ENCODE results near the gene SIGLEC12.

The SIGLEC12 gene

GRCh38 chr19:51462276-51462675 lies 39.3 kb downstream of the SIGLEC12 start:
- no peak overlapping the region for H3K23ac ChIP-seq (ENCODE audit: low read length in 2 of 2)
- H2BK120ac ChIP-seq (ENCODE audit: low read depth, low read length) = no peak overlapping the region
- H3K4me2 ChIP-seq (ENCODE audit: low read length, poor library complexity, severe bottlenecking) = no peak overlapping the region
- no peak overlapping the region for H3K14ac ChIP-seq (ENCODE audit: low read length in 2 of 2)
- no peak overlapping the region for H2BK5ac ChIP-seq (ENCODE audit: low read depth, low read length, poor library complexity, severe bottlenecking)
- H4K91ac ChIP-seq (ENCODE audit: low read length) = no peak overlapping the region
- 68% methylated on average over 7 of the region's 7 CpGs for WGBS
- H2BK12ac ChIP-seq (ENCODE audit: low read length in 2 of 2) = no peak overlapping the region
- peaks cover 0 to 45% of the 10 kb centered on the region in 2 experiments for H3K27me3 ChIP-seq (ENCODE audit: control insufficient read depth in 1 of 2, insufficient read depth in 1 of 2, low read length in 2 of 2)
- no peak overlapping the region for H3K9ac ChIP-seq (ENCODE audit: low read length)
- H3K18ac ChIP-seq (ENCODE audit: low read depth in 1 of 2, low read length in 2 of 2) = no peak overlapping the region
- H3K4me1 ChIP-seq (ENCODE audit: control insufficient read depth, insufficient read depth, low read depth, low read length) = no peaks in the 10 kb centered on the region
- no peak for DNase-seq
- H3K27ac ChIP-seq (ENCODE audit: low read length, poor library complexity, severe bottlenecking) = no peak overlapping the region
- H4K8ac ChIP-seq (ENCODE audit: low read length) = no peak overlapping the region
- H2AFZ ChIP-seq (ENCODE audit: low read depth, low read length) = no peak overlapping the region
- no peak overlapping the region for H2BK15ac ChIP-seq (ENCODE audit: low read depth, poor library complexity, severe bottlenecking)
- no peaks in the 10 kb centered on the region for H3K79me1 ChIP-seq (replicated peaks; ENCODE audit: low read length, poor library complexity, severe bottlenecking)
- no peaks in the 10 kb centered on the region for H3K36me3 ChIP-seq (ENCODE audit: control insufficient read depth in 1 of 2, insufficient read depth in 2 of 2, low read depth in 1 of 2, low read length in 2 of 2)
- H3K9me3 ChIP-seq (ENCODE audit: control insufficient read depth, low read length) = no peaks in the 10 kb centered on the region
- no peak overlapping the region for H3K4me3 ChIP-seq (ENCODE audit: insufficient read depth in 1 of 2, low read depth in 1 of 2, low read length in 2 of 2)
- H2AK5ac ChIP-seq (ENCODE audit: low read length, severe bottlenecking) = no peak overlapping the region
- H3K4ac ChIP-seq (ENCODE audit: low read depth in 1 of 2, low read length in 2 of 2) = no peak overlapping the region

- no peak for DNase-seq
- H3K79me1 ChIP-seq (replicated peaks; ENCODE audit: low read length, poor library complexity, severe bottlenecking) = no peaks in the 10 kb centered on the region
- WGBS = 78% methylated on average over 7 of the region's 8 CpGs
Measured at GRCh38 chr19:51461723-51462161, 39.9 kb downstream of the SIGLEC12 start.

GRCh38 chr19:51460164-51460992 lies 41.2 kb downstream of the SIGLEC12 start:
- H3K18ac ChIP-seq (ENCODE audit: low read depth in 1 of 2, low read length in 2 of 2) = no peak overlapping the region
- H2BK120ac ChIP-seq (ENCODE audit: low read depth, low read length) = no peak overlapping the region
- H2AFZ ChIP-seq (ENCODE audit: low read depth, low read length) = no peak overlapping the region
- no peak overlapping the region for H4K91ac ChIP-seq (ENCODE audit: low read length)
- no peak overlapping the region for H2BK12ac ChIP-seq (ENCODE audit: low read length in 2 of 2)
- no peaks in the 10 kb centered on the region for H3K9me3 ChIP-seq (ENCODE audit: control insufficient read depth, low read length)
- no peak overlapping the region for H3K23ac ChIP-seq (ENCODE audit: low read length in 2 of 2)
- H3K4ac ChIP-seq (ENCODE audit: low read depth in 1 of 2, low read length in 2 of 2) = no peak overlapping the region
- no peak overlapping the region for H4K8ac ChIP-seq (ENCODE audit: low read length)
- H3K27ac ChIP-seq (ENCODE audit: low read length, poor library complexity, severe bottlenecking) = no peak overlapping the region
- peaks cover 0 to 46% of the 10 kb centered on the region in 2 experiments for H3K27me3 ChIP-seq (ENCODE audit: control insufficient read depth in 1 of 2, insufficient read depth in 1 of 2, low read length in 2 of 2)
- H3K14ac ChIP-seq (ENCODE audit: low read length in 2 of 2) = no peak overlapping the region
- H3K4me2 ChIP-seq (ENCODE audit: low read length, poor library complexity, severe bottlenecking) = no peak overlapping the region
- H2BK15ac ChIP-seq (ENCODE audit: low read depth, poor library complexity, severe bottlenecking) = no peak overlapping the region
- no peaks in the 10 kb centered on the region for H3K36me3 ChIP-seq (ENCODE audit: control insufficient read depth in 1 of 2, insufficient read depth in 2 of 2, low read depth in 1 of 2, low read length in 2 of 2)
- no peaks in the 10 kb centered on the region for H3K79me1 ChIP-seq (replicated peaks; ENCODE audit: low read length, poor library complexity, severe bottlenecking)
- no peak overlapping the region for H2BK5ac ChIP-seq (ENCODE audit: low read depth, low read length, poor library complexity, severe bottlenecking)
- DNase-seq = no peak
- H3K4me1 ChIP-seq (ENCODE audit: control insufficient read depth, insufficient read depth, low read depth, low read length) = no peaks in the 10 kb centered on the region
- H3K4me3 ChIP-seq (ENCODE audit: insufficient read depth in 1 of 2, low read depth in 1 of 2, low read length in 2 of 2) = peak overlapping the region in 1 of 2 experiments; percentile 60
- H3K9ac ChIP-seq (ENCODE audit: low read length) = no peak overlapping the region
- H2AK5ac ChIP-seq (ENCODE audit: low read length, severe bottlenecking) = no peak overlapping the region
- whole genome bisulfite sequencing = 67% methylated on average over 12 of the region's 13 CpGs

More at GRCh38 chr19:51461723-51462161, 39.9 kb downstream of the SIGLEC12 start:
- Histone ChIP-seq H4K8ac (ENCODE audit: low read length) (no peak overlapping the region), H2BK15ac (ENCODE audit: low read depth, poor library complexity, severe bottlenecking) (no peak overlapping the region), H2BK120ac (ENCODE audit: low read depth, low read length) (no peak overlapping the region), H3K23ac (ENCODE audit: low read length in 2 of 2) (no peak overlapping the region), H3K4me1 (ENCODE audit: control insufficient read depth, insufficient read depth, low read depth, low read length) (no peaks in the 10 kb centered on the region), H3K27me3 (ENCODE audit: control insufficient read depth in 1 of 2, insufficient read depth in 1 of 2, low read length in 2 of 2) (peaks cover 0 to 47% of the 10 kb centered on the region in 2 experiments), H3K4ac (ENCODE audit: low read depth in 1 of 2, low read length in 2 of 2) (no peak overlapping the region), H3K9me3 (ENCODE audit: control insufficient read depth, low read length) (no peaks in the 10 kb centered on the region), H3K27ac (ENCODE audit: low read length, poor library complexity, severe bottlenecking) (no peak overlapping the region), H3K14ac (ENCODE audit: low read length in 2 of 2) (no peak overlapping the region), H3K36me3 (ENCODE audit: control insufficient read depth in 1 of 2, insufficient read depth in 2 of 2, low read depth in 1 of 2, low read length in 2 of 2) (no peaks in the 10 kb centered on the region), H3K4me2 (ENCODE audit: low read length, poor library complexity, severe bottlenecking) (no peak overlapping the region), H4K91ac (ENCODE audit: low read length) (no peak overlapping the region), H2BK5ac (ENCODE audit: low read depth, low read length, poor library complexity, severe bottlenecking) (no peak overlapping the region), H2AK5ac (ENCODE audit: low read length, severe bottlenecking) (no peak overlapping the region), H2BK12ac (ENCODE audit: low read length in 2 of 2) (no peak overlapping the region), H3K4me3 (ENCODE audit: insufficient read depth in 1 of 2, low read depth in 1 of 2, low read length in 2 of 2) (no peak overlapping the region), H3K9ac (ENCODE audit: low read length) (no peak overlapping the region), H3K18ac (ENCODE audit: low read depth in 1 of 2, low read length in 2 of 2) (no peak overlapping the region), H2AFZ (ENCODE audit: low read depth, low read length) (no peak overlapping the region)

GRCh38 chr19:51458899-51459505 lies 42.6 kb downstream of the SIGLEC12 start:
- Histone ChIP-seq H3K79me1 (replicated peaks; ENCODE audit: low read length, poor library complexity, severe bottlenecking) (no peaks in the 10 kb centered on the region), H3K4me2 (ENCODE audit: low read length, poor library complexity, severe bottlenecking) (no peak overlapping the region), H2AFZ (ENCODE audit: low read depth, low read length) (no peak overlapping the region), H2BK120ac (ENCODE audit: low read depth, low read length) (no peak overlapping the region), H3K27me3 (ENCODE audit: control insufficient read depth in 1 of 2, insufficient read depth in 1 of 2, low read length in 2 of 2) (peaks cover 0 to 48% of the 10 kb centered on the region in 2 experiments), H3K14ac (ENCODE audit: low read length in 2 of 2) (no peak overlapping the region), H3K23ac (ENCODE audit: low read length in 2 of 2) (no peak overlapping the region), H3K4me3 (ENCODE audit: insufficient read depth in 1 of 2, low read depth in 1 of 2, low read length in 2 of 2) (no peak overlapping the region), H3K4me1 (ENCODE audit: control insufficient read depth, insufficient read depth, low read depth, low read length) (no peaks in the 10 kb centered on the region), H4K8ac (ENCODE audit: low read length) (no peak overlapping the region), H3K18ac (ENCODE audit: low read depth in 1 of 2, low read length in 2 of 2) (no peak overlapping the region), H2BK12ac (ENCODE audit: low read length in 2 of 2) (no peak overlapping the region), H2BK5ac (ENCODE audit: low read depth, low read length, poor library complexity, severe bottlenecking) (no peak overlapping the region), H3K36me3 (ENCODE audit: control insufficient read depth in 1 of 2, insufficient read depth in 2 of 2, low read depth in 1 of 2, low read length in 2 of 2) (no peaks in the 10 kb centered on the region), H3K9me3 (ENCODE audit: control insufficient read depth, low read length) (no peaks in the 10 kb centered on the region), H4K91ac (ENCODE audit: low read length) (no peak overlapping the region), H3K9ac (ENCODE audit: low read length) (no peak overlapping the region), H3K4ac (ENCODE audit: low read depth in 1 of 2, low read length in 2 of 2) (no peak overlapping the region), H2AK5ac (ENCODE audit: low read length, severe bottlenecking) (no peak overlapping the region), H2BK15ac (ENCODE audit: low read depth, poor library complexity, severe bottlenecking) (no peak overlapping the region), H3K27ac (ENCODE audit: low read length, poor library complexity, severe bottlenecking) (no peak overlapping the region)
- WGBS = 78% methylated on average over 12 of the region's 14 CpGs
- no peak for DNase-seq

Measured in mesenchymal stem cell (in vitro differentiated cells and primary cell).